Measurements from ENCODE around the gene SNCA.
A peak's percentile ranks its signal among the peaks of the same experiment; 100 is the strongest.

Gene SNCA

DNA sequence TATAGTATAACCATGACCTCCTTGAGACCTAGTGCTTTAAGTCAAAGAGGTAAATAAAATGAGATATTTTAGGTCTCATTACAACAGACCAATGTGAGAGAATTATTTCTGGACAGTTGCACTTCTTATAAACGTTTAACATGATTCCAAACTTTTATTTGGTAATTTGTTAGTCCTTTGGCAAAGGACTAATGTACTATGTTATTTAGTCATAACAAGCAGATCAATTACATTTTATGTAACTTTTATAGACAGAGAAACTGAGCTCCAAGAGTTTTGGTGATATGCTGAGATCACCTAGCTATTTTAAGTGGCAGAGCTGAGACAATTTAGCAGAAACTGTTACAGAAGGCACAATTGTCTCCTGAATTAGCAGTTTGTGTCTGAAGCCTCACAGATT lies 2.6 kb upstream of the SNCA start:
- Histone ChIP-seq H3K36me3 (ENCODE audit: control insufficient read depth, insufficient read depth, low read length) (no peaks in the 10 kb centered on the region), H3K4me3 (replicated peaks; ENCODE audit: low read depth, low read length) (no peak overlapping the region), H3K27me3 (replicated peaks; ENCODE audit: control insufficient read depth, insufficient read depth, low read length) (peaks cover 2% of the 10 kb centered on the region)
- TF ChIP-seq, protein P1, sequence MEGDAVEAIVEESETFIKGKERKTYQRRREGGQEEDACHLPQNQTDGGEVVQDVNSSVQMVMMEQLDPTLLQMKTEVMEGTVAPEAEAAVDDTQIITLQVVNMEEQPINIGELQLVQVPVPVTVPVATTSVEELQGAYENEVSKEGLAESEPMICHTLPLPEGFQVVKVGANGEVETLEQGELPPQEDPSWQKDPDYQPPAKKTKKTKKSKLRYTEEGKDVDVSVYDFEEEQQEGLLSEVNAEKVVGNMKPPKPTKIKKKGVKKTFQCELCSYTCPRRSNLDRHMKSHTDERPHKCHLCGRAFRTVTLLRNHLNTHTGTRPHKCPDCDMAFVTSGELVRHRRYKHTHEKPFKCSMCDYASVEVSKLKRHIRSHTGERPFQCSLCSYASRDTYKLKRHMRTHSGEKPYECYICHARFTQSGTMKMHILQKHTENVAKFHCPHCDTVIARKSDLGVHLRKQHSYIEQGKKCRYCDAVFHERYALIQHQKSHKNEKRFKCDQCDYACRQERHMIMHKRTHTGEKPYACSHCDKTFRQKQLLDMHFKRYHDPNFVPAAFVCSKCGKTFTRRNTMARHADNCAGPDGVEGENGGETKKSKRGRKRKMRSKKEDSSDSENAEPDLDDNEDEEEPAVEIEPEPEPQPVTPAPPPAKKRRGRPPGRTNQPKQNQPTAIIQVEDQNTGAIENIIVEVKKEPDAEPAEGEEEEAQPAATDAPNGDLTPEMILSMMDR (IDR thresholded peaks at IDR 0.05; ENCODE audit: insufficient read depth, low read length, poor library complexity, severe bottlenecking) = no peak
- no peak for DNase-seq (ENCODE audit: extremely low read depth, insufficient read length)

DNA sequence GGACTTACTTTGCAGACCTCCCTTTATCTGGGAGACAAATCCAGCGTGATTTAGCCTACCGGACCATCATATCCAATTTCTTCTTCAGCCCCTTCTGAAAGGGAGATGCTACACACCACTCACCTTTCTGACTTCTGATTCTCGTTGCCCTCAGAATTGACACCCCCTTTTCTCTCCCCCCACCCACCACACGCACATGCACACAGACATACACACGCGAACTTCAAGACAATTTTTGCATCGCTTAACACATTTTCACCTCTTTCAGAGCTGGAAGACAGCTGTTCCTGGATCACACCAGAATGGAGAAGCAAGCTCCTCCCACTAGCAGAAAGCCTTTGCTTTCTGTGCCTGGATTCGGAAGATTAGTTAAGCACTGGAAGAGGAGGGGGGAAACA lies 1.0 kb upstream of the SNCA start:
- Histone ChIP-seq H3K36me3 (ENCODE audit: control insufficient read depth, insufficient read depth, low read length) (no peaks in the 10 kb centered on the region), H3K4me3 (replicated peaks; ENCODE audit: low read depth, low read length) (no peak overlapping the region), H3K27me3 (replicated peaks; ENCODE audit: control insufficient read depth, insufficient read depth, low read length) (peaks cover 2% of the 10 kb centered on the region)
- TF ChIP-seq, protein P1 (IDR thresholded peaks at IDR 0.05; ENCODE audit: insufficient read depth, low read length, poor library complexity, severe bottlenecking) = no peak
- DNase-seq (ENCODE audit: extremely low read depth, insufficient read length) = no peak

DNA sequence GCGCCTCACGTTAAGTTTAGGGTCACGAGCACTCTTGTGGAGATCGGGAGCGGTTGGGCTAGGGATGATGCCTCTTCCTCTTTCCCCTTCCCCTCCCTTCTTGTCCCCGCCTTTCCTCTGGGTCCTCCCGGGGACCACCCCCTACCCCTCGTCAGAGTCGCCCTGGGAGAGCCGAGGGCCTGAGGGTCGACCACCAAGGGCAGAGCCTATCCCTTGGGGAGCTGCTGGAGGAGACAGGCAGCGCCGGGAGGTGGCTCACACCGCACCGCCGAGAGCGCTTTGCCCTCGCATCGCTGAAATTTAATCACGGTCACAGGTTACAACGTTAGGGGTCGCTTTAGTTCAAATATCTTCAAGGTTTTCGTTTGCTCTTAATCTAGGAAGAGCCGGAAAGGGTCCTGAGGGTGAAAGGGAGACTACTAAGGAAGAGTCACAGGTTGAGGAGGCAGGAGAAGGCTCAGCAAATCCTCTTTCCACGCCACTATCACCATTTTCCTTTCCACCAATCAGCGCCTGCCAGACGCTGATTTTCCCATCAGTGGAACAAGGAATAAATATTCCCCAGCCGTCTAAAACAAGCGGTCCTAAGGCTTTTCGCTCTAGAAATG lies 528 bp upstream of the SNCA start:
- DNase-seq (ENCODE audit: extremely low read depth, insufficient read length) = peak; percentile 1
- TF ChIP-seq, protein P1 (IDR thresholded peaks at IDR 0.05; ENCODE audit: insufficient read depth, low read length, poor library complexity, severe bottlenecking) = no peak
- no peak overlapping the region for H3K4me3 ChIP-seq (replicated peaks; ENCODE audit: low read depth, low read length)
- no peaks in the 10 kb centered on the region for H3K36me3 ChIP-seq (ENCODE audit: control insufficient read depth, insufficient read depth, low read length)
- peaks cover 2% of the 10 kb centered on the region for H3K27me3 ChIP-seq (replicated peaks; ENCODE audit: control insufficient read depth, insufficient read depth, low read length)

DNA sequence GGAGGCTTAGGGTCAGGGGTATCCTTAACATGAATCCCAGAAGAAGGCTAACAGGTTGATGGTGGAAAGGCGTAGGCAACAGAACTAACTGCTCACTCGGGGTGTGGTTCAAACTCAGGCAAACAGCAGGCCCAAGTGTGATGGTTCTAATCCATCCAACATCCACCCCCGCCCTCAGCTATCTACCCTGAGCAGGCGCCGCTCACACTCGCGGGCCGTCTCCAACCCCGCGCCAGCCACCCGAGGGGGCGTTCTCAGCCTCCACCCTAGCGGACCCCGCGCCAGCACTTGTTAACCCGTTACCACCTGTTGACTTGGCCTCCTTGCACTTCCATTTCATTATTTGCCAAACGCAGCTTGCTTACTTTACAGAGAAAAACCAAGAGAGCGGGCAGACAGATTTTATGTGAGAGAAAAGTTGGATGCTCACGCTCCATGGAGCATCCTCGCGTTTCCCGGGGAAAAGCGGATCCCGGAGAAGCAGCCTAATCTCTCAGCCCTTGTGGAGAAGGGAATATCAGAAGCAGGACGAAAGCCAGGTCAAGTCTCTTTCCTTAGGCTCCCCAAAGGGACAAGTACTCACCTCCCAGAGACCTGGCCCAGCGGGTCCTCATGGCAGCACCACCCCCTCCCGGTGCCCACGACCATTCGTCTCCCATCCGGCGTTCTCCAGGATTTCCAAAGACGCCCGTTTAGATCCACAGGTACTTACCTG lies 773 bp downstream of the SNCA start:
- no peaks in the 10 kb centered on the region for H3K36me3 ChIP-seq (ENCODE audit: control insufficient read depth, insufficient read depth, low read length)
- TF ChIP-seq, protein P1 (IDR thresholded peaks at IDR 0.05; ENCODE audit: insufficient read depth, low read length, poor library complexity, severe bottlenecking) = no peak
- H3K27me3 ChIP-seq (replicated peaks; ENCODE audit: control insufficient read depth, insufficient read depth, low read length) = peaks cover 2% of the 10 kb centered on the region
- DNase-seq (ENCODE audit: extremely low read depth, insufficient read length) = no peak
- H3K4me3 ChIP-seq (replicated peaks; ENCODE audit: low read depth, low read length) = no peak overlapping the region

DNA sequence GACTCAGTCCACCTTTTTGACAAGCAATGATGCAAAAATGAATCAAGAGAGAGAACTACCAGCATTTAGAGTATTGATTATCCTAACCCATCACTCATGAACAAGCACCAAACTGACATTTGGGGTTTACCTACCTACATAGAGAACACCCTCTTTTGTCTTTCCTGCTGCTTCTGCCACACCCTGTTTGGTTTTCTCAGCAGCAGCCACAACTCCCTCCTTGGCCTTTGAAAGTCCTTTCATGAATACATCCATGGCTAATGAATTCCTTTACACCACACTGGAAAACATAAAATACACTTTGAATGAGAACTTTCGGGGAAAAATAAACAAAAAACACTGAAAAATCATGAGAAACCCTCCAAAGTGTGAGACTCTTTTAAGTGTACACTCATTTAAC lies 1.5 kb downstream of the SNCA start:
- Histone ChIP-seq H3K36me3 (ENCODE audit: control insufficient read depth, insufficient read depth, low read length) (no peaks in the 10 kb centered on the region), H3K27me3 (replicated peaks; ENCODE audit: control insufficient read depth, insufficient read depth, low read length) (peaks cover 2% of the 10 kb centered on the region), H3K4me3 (replicated peaks; ENCODE audit: low read depth, low read length) (no peak overlapping the region)
- DNase-seq (ENCODE audit: extremely low read depth, insufficient read length) = no peak
- TF ChIP-seq, protein P1 (IDR thresholded peaks at IDR 0.05; ENCODE audit: insufficient read depth, low read length, poor library complexity, severe bottlenecking) = no peak

Measured in GM06990 (cell line).